HepG2 (cell line): Measurements from ENCODE around the gene AP1AR. TPM values are rescaled to one million over a fixed set of nuclear protein-coding genes. Genes with fewer than 3 reads are reported as not detected.

Source experiments
- ATAC-seq: fragments of 200-7000 bp; cut with Tn5 transposase; 3 replicates; pipeline ENCODE4 v1.9.1; 2020; ENCODE audit warnings: mild to moderate bottlenecking, moderate library complexity
- BruUV-seq: library from RNA; stranded (reverse); fragments of 400-500 nt; replicated peaks from 2 replicates; lab custom pipeline; 2021; lab: Mats Ljungman, UMichigan
- CTCF ChIA-PET: fragments of 300-600 bp; formaldehyde crosslinking; extraction: SDS; loops from one replicate; lab custom pipeline; 2021; ENCODE audit warnings: low total read pairs, inconsistent platforms, low intra/inter-chr PET ratio; lab: Yijun Ruan, JAX
- POLR2A ChIA-PET: fragments of 350-600 bp; sonication (Branson Sonifier 250); formaldehyde crosslinking; loops from one replicate; lab custom pipeline; 2020; ENCODE audit warnings: antibody characterized with exemption, inconsistent platforms; lab: Yijun Ruan, JAX
- DNase-seq: peaks from one replicate; pipeline ENCODE4 v3.0.0-alpha.2; 2015; ENCODE audit warnings: low spot score
- FAIRE-seq: peaks from 3 replicates; lab custom pipeline; 2011; peaks lifted over from hg19 to GRCh38; lab: Jason Lieb, UNC
- H2AFZ ChIP-seq: one replicate; pipeline ENCODE4 v1.6.1; 2011; ENCODE audit warnings: low read length, inconsistent platforms
- H3K27ac ChIP-seq: fragments of 300-600 bp; 3 replicates; pipeline ENCODE4 v1.8.0; 2011; ENCODE audit warnings: mixed run types, mild to moderate bottlenecking, mixed read lengths, low read length, inconsistent platforms; ENCODE audit not compliant: insufficient read depth; ENCODE audit errors: extremely low read length
- H3K27me3 ChIP-seq, 2 experiments: fragments of 200-600 bp in 1 of 2; 2 replicates in 1 of 2; 3 replicates in 1 of 2; pipeline versions ENCODE4 v1.6.0 to v1.8.0; 2011; ENCODE audit warnings: low read length in 2 of 2, mild to moderate bottlenecking in 2 of 2, moderate library complexity in 2 of 2, inconsistent platforms in 1 of 2; ENCODE audit not compliant: insufficient read depth in 2 of 2, control insufficient read depth in 1 of 2
- H3K36me3 ChIP-seq, 2 experiments: fragments of 200-600 bp in 1 of 2; replicated peaks in 1 of 2; 2 replicates in 1 of 2; 3 replicates in 1 of 2; pipeline versions ENCODE4 v1.5.1 to v1.8.0; 2011; ENCODE audit warnings: low read length in 2 of 2, inconsistent platforms in 1 of 2; ENCODE audit not compliant: insufficient read depth in 2 of 2, control insufficient read depth in 1 of 2
- H3K4me1 ChIP-seq: 2 replicates; pipeline ENCODE4 v1.5.1; 2012; ENCODE audit warnings: low read length, inconsistent platforms; ENCODE audit not compliant: insufficient read depth
- H3K4me2 ChIP-seq: 2 replicates; pipeline ENCODE4 v1.6.0; 2011; ENCODE audit warnings: low read depth, low read length, inconsistent platforms
- H3K4me3 ChIP-seq, 3 experiments: fragments of 200-600 bp in 1 of 3; sonication (generic), shearing (Covaris generic) in 1 of 3; replicated peaks in 1 of 3; 2 replicates each; pipeline ENCODE4 v1.5.1; 2011 to 2016; ENCODE audit warnings: low read length in 3 of 3, inconsistent platforms in 2 of 3, low read depth in 2 of 3, mild to moderate bottlenecking in 2 of 3, control low read depth in 1 of 3, mixed read lengths in 1 of 3; ENCODE audit not compliant: insufficient read depth in 1 of 3
- H3K79me2 ChIP-seq: one replicate; pipeline ENCODE4 v1.6.1; 2011; ENCODE audit warnings: low read length, inconsistent platforms; ENCODE audit not compliant: insufficient read depth
- H3K9ac ChIP-seq: 2 replicates; pipeline ENCODE4 v1.6.0; 2011; ENCODE audit warnings: mild to moderate bottlenecking, low read depth, low read length, inconsistent platforms; ENCODE audit not compliant: insufficient read depth
- H3K9me3 ChIP-seq: 2 replicates; pipeline ENCODE4 v1.5.1; 2012; ENCODE audit warnings: mild to moderate bottlenecking, low read length
- H4K20me1 ChIP-seq: 2 replicates; pipeline ENCODE4 v1.6.0; 2011; ENCODE audit warnings: inconsistent platforms, mild to moderate bottlenecking, low read length, moderate library complexity; ENCODE audit not compliant: insufficient read depth
- AKAP8 ChIP-seq: sonication (generic); formaldehyde crosslinking; IDR thresholded peaks from 2 replicates; pipeline ENCODE4 v1.5.1; 2020; ENCODE audit warnings: mild to moderate bottlenecking, missing genetic modification reagents
- HMG20B ChIP-seq: conservative IDR thresholded peaks from 2 replicates; pipeline ENCODE4 v1.6.1; 2016; ENCODE audit warnings: missing genetic modification reagents, missing compliant biosample characterization
- IKZF1 ChIP-seq: fragments of 450-650 bp; IDR thresholded peaks from 2 replicates; pipeline ENCODE4 v1.7.1; 2016
- ISL2 ChIP-seq: sonication (generic); formaldehyde crosslinking; IDR thresholded peaks from 2 replicates; pipeline ENCODE4 v1.5.0; 2020; ENCODE audit warnings: missing genetic modification reagents
- KLF6 ChIP-seq: IDR thresholded peaks from 2 replicates; pipeline ENCODE4 v1.8.0; 2016; ENCODE audit warnings: missing biosample characterization, missing genetic modification reagents
- MAF1 ChIP-seq: sonication (generic); formaldehyde crosslinking; IDR thresholded peaks from 2 replicates; pipeline ENCODE4 v1.5.0; 2020; ENCODE audit warnings: missing genetic modification reagents, borderline replicate concordance
- NCOA1 ChIP-seq: sonication (generic); formaldehyde crosslinking; IDR thresholded peaks from 2 replicates; pipeline ENCODE4 v1.9.0; 2021; ENCODE audit warnings: missing genetic modification reagents
- PITX1 ChIP-seq: sonication (generic); formaldehyde crosslinking; IDR thresholded peaks from 2 replicates; pipeline ENCODE4 v1.5.1; 2020; ENCODE audit warnings: mild to moderate bottlenecking, missing genetic modification reagents
- SYNCRIP ChIP-seq: fragments of 200-400 bp; formaldehyde crosslinking; IDR thresholded peaks from 2 replicates; pipeline ENCODE4 v1.6.1; 2018; ENCODE audit warnings: mild to moderate bottlenecking, low read depth, low read length; ENCODE audit not compliant: insufficient read depth
- ZNF224 ChIP-seq: sonication (generic); formaldehyde crosslinking; IDR thresholded peaks from 2 replicates; pipeline ENCODE4 v1.5.0; 2020; ENCODE audit warnings: mild to moderate bottlenecking, missing genetic modification reagents
- ZNF570 ChIP-seq: sonication (generic); formaldehyde crosslinking; IDR thresholded peaks from 2 replicates; pipeline ENCODE4 v1.4.0; 2020; ENCODE audit warnings: mild to moderate bottlenecking, missing genetic modification reagents, borderline replicate concordance
- ZNF619 ChIP-seq: sonication (generic); formaldehyde crosslinking; IDR thresholded peaks from 2 replicates; pipeline ENCODE4 v1.4.0; 2020; ENCODE audit warnings: mild to moderate bottlenecking, missing genetic modification reagents
- ZNF777 ChIP-seq: sonication (generic); formaldehyde crosslinking; IDR thresholded peaks from 2 replicates; pipeline ENCODE4 v1.4.0; 2020; ENCODE audit warnings: missing genetic modification reagents
- ZNF781 ChIP-seq: sonication (generic); formaldehyde crosslinking; IDR thresholded peaks from 2 replicates; pipeline ENCODE4 v1.5.1; 2020; ENCODE audit warnings: borderline replicate concordance, mild to moderate bottlenecking, missing genetic modification reagents; ENCODE audit errors: not compliant biosample characterization
- WGBS: methylation state at CpG from one replicate; pipeline ENCODE4 v1.1.6; 2017; ENCODE audit warnings: low lambda C conversion rate; 5-methylcytosine and 5-hydroxymethylcytosine counted together
- in situ Hi-C: cut with HindIII; loops from 2 replicates; pipeline ENCODE4 v1.10.0; 2017; ENCODE audit warnings: low pct_unique_long_range_greater_than_20kb; ENCODE audit not compliant: extremely low pct_ligation_motif_present
- intact Hi-C: fragments of 100-400 bp; cut with micrococcal nuclease; formaldehyde crosslinking; loops from one replicate; pipeline ENCODE4 v1.10.0; 2022; ENCODE audit not compliant: unreplicated experiment
- polyA plus RNA-seq, 8 experiments: library from polyadenylated mRNA; depleted of rRNA in 3 of 8; stranded (reverse) in 7 of 8; unstranded in 1 of 8; fragments of >200 nt; fragmentation: Illumina TruSeq in 4 of 8; extraction: Trizol in 4 of 8; gene quantifications; 2 replicates each; pipeline versions ENCODE4 v1.2.1 to v1.2.3, GENCODE V29; 2011 to 2016; ENCODE audit warnings: low read depth in 4 of 8, missing spikeins in 1 of 8, mixed read lengths in 1 of 8; ENCODE audit not compliant: insufficient read depth in 1 of 8
- total RNA-seq, 5 experiments: library from RNA; depleted of rRNA; stranded (reverse); fragments of >200 nt; fragmentation: Illumina TruSeq; extraction: Trizol; gene quantifications; 2 replicates each; pipeline ENCODE4 v1.2.3, GENCODE V29; 2016; ENCODE audit warnings: low read depth in 1 of 5
- TF ChIP-seq, protein P1 (sequence below): IDR thresholded peaks from 2 replicates; pipeline ENCODE4 v1.6.1; 2018; ENCODE audit warnings: missing genetic modification reagents
- TF ChIP-seq, protein P2 (sequence below): sonication (generic); formaldehyde crosslinking; conservative IDR thresholded peaks from 2 replicates; pipeline ENCODE4 v1.4.0; 2020; ENCODE audit warnings: mild to moderate bottlenecking, missing genetic modification reagents, moderate library complexity
- TF ChIP-seq, protein P3 (sequence below): sonication (generic); formaldehyde crosslinking; IDR thresholded peaks from 2 replicates; pipeline ENCODE4 v1.5.1; 2020; ENCODE audit warnings: missing genetic modification reagents, mild to moderate bottlenecking, borderline replicate concordance

Gene AP1AR
- total and polyA plus RNA-seq, 2 of the 13 experiments (the other 11 are each of a cell fraction or from before 2014, with no cell fraction given), result 24.9 to 39.9 TPM

- BruUV-seq, result no TSS peak
- Histone ChIP-seq H2AFZ (no peak overlapping the region), H3K9ac (no peak overlapping the region), H3K79me2 (no peaks in the 10 kb centered on the region), H3K27me3 (no peaks in the 10 kb centered on the region), H3K4me1 (no peaks in the 10 kb centered on the region), H4K20me1 (no peaks in the 10 kb centered on the region), H3K27ac (no peak overlapping the region), H3K4me2 (no peak overlapping the region), H3K36me3 (no peaks in the 10 kb centered on the region), H3K4me3 (no peak overlapping the region), H3K9me3 (no peaks in the 10 kb centered on the region)
- WGBS, result 49% methylated on average over 5 of the region's 5 CpGs
- ATAC-seq, result no peak
- DNase-seq, result no peak
- no peak for TF ChIP-seq SYNCRIP
- TF ChIP-seq ZNF781, result no peak
- TF ChIP-seq HMG20B (CRISPR knock-in tag), result no peak
- no peak for TF ChIP-seq ZNF777
- no peak for TF ChIP-seq AKAP8 (CRISPR knock-in tag)
- TF ChIP-seq PITX1 (CRISPR knock-in tag), result no peak
- TF ChIP-seq IKZF1, result no peak
- TF ChIP-seq NCOA1 (CRISPR knock-in tag), result no peak
- no peak for TF ChIP-seq ISL2 (CRISPR knock-in tag)
- no peak for TF ChIP-seq ZNF224
- TF ChIP-seq MAF1, result no peak
- TF ChIP-seq, protein P1, sequence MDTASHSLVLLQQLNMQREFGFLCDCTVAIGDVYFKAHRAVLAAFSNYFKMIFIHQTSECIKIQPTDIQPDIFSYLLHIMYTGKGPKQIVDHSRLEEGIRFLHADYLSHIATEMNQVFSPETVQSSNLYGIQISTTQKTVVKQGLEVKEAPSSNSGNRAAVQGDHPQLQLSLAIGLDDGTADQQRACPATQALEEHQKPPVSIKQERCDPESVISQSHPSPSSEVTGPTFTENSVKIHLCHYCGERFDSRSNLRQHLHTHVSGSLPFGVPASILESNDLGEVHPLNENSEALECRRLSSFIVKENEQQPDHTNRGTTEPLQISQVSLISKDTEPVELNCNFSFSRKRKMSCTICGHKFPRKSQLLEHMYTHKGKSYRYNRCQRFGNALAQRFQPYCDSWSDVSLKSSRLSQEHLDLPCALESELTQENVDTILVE (CRISPR knock-in tag), result no peak
- TF ChIP-seq, protein P2, sequence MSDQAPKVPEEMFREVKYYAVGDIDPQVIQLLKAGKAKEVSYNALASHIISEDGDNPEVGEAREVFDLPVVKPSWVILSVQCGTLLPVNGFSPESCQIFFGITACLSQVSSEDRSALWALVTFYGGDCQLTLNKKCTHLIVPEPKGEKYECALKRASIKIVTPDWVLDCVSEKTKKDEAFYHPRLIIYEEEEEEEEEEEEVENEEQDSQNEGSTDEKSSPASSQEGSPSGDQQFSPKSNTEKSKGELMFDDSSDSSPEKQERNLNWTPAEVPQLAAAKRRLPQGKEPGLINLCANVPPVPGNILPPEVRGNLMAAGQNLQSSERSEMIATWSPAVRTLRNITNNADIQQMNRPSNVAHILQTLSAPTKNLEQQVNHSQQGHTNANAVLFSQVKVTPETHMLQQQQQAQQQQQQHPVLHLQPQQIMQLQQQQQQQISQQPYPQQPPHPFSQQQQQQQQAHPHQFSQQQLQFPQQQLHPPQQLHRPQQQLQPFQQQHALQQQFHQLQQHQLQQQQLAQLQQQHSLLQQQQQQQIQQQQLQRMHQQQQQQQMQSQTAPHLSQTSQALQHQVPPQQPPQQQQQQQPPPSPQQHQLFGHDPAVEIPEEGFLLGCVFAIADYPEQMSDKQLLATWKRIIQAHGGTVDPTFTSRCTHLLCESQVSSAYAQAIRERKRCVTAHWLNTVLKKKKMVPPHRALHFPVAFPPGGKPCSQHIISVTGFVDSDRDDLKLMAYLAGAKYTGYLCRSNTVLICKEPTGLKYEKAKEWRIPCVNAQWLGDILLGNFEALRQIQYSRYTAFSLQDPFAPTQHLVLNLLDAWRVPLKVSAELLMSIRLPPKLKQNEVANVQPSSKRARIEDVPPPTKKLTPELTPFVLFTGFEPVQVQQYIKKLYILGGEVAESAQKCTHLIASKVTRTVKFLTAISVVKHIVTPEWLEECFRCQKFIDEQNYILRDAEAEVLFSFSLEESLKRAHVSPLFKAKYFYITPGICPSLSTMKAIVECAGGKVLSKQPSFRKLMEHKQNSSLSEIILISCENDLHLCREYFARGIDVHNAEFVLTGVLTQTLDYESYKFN, result no peak
- TF ChIP-seq, protein P3, sequence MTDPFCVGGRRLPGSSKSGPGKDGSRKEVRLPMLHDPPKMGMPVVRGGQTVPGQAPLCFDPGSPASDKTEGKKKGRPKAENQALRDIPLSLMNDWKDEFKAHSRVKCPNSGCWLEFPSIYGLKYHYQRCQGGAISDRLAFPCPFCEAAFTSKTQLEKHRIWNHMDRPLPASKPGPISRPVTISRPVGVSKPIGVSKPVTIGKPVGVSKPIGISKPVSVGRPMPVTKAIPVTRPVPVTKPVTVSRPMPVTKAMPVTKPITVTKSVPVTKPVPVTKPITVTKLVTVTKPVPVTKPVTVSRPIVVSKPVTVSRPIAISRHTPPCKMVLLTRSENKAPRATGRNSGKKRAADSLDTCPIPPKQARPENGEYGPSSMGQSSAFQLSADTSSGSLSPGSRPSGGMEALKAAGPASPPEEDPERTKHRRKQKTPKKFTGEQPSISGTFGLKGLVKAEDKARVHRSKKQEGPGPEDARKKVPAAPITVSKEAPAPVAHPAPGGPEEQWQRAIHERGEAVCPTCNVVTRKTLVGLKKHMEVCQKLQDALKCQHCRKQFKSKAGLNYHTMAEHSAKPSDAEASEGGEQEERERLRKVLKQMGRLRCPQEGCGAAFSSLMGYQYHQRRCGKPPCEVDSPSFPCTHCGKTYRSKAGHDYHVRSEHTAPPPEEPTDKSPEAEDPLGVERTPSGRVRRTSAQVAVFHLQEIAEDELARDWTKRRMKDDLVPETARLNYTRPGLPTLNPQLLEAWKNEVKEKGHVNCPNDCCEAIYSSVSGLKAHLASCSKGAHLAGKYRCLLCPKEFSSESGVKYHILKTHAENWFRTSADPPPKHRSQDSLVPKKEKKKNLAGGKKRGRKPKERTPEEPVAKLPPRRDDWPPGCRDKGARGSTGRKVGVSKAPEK (CRISPR knock-in tag), result no peak
- no peak for TF ChIP-seq KLF6 (CRISPR knock-in tag)
- TF ChIP-seq ZNF570 (CRISPR knock-in tag), result no peak
- TF ChIP-seq ZNF619 (CRISPR knock-in tag), result no peak
- intact Hi-C loops (no loop called here), in situ Hi-C loops (no loop called here)
- FAIRE-seq, result no peak
- ChIA-PET POLR2A (no interaction called here), CTCF (no interaction called here)
These were observed 81.1 kb downstream of the AP1AR start for GRCh38 chr4:112312610-112313239.
